DMS 273 (cell line): ENCODE measurements around the gene PRTN3.

Experiments used
- DNase-seq: peaks from one replicate; lab custom pipeline; 2025; ENCODE audit not compliant: unreplicated experiment; lab: John Stamatoyannopoulos, UW

The PRTN3 gene

GRCh38 chr19:803099-803561 is 37.7 kb upstream of the PRTN3 start:
- no peak for DNase-seq

GRCh38 chr19:803686-804418 is 36.9 kb upstream of the PRTN3 start:
- DNase-seq, result no peak

GRCh38 chr19:804419-805165 is 36.2 kb upstream of the PRTN3 start:
- no peak for DNase-seq

GRCh38 chr19:805166-805551 is 35.6 kb upstream of the PRTN3 start:
- DNase-seq, result no peak

- no peak for DNase-seq
Observed at GRCh38 chr19:805600-806550, 34.9 kb upstream of the PRTN3 start.

- no peak for DNase-seq
Observed at GRCh38 chr19:806815-807421, 33.9 kb upstream of the PRTN3 start.

- DNase-seq, result no peak
Observed at GRCh38 chr19:807627-808422, 33.0 kb upstream of the PRTN3 start.

- DNase-seq, result no peak
Observed at GRCh38 chr19:808423-808775, 32.4 kb upstream of the PRTN3 start.

GRCh38 chr19:810077-810855 is 30.5 kb upstream of the PRTN3 start:
- DNase-seq, result no peak

- DNase-seq, result no peak
Observed at GRCh38 chr19:810883-811489, 29.8 kb upstream of the PRTN3 start.

- DNase-seq, result no peak
Observed at GRCh38 chr19:811506-812048, 29.2 kb upstream of the PRTN3 start.

GRCh38 chr19:812049-812746 is 28.6 kb upstream of the PRTN3 start:
- DNase-seq, result no peak

GRCh38 chr19:812747-813218 is 28.0 kb upstream of the PRTN3 start:
- no peak for DNase-seq

- no peak for DNase-seq
Observed at GRCh38 chr19:813219-814151, 27.3 kb upstream of the PRTN3 start.

- peak; percentile 58 for DNase-seq
Observed at GRCh38 chr19:814152-815078, 26.4 kb upstream of the PRTN3 start.
